ENCODE results near the gene ZSWIM5.
"Not testable (repeated sequence)": the region's sequence is repeated elsewhere in the genome, so short reads cannot be mapped to it uniquely, and the experiment has no call there.

ZSWIM5 gene

DNA sequence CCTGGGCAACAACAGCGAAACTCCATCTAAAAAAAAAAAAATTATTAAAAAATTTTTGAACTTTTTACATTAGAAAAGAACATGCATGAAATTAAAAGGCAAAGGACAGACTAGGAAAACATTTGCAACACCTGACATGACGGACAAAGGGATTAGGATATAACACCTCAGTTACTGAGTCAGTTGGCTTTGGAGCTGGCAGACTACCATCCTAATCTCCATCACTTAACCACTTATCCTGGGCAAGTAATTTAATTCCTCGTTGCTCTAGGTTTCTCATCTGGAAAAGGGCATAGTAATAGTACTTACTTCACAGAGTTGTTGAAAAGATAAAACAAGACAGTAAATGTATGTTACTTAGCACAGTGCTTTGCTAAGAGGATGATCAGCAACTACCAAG lies 207.2 kb downstream of the ZSWIM5 start:
- no peak for DNase-seq

DNA sequence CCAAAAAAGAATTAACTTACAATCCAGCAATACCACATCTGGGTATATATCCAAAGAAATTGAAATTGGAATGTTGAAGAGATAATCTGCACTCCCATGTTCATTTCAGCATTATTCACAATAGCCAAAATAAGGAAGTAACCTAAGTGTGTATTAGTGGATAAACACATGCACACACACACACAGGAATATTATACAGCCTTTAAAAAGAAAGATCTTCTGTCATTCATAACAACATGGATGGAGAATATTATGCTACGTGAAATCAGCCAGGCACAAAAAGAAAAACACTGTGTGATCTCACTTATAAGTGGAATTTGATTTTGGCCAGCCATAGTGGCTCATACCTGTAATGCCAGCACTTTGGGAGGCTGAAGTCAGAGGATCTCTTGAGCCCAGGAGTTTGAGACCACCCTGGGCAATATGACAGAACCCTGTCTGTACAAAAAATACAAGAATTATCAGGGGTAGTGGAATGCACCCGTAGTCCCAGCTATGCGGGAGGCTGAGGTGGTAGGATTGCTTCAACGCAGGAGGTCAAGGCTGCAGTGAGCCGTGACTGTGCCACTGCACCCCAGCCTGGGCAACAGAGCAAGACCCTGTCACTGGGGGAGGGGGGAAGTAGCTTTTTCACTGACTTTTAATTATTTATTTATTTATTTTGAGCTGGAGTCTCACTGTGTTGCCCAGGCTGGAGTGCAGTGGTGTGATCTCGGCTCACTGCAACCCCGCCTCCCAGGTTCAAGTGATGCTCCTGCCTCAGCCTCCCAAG lies 210.8 kb downstream of the ZSWIM5 start:
- DNase-seq = no peak

DNA sequence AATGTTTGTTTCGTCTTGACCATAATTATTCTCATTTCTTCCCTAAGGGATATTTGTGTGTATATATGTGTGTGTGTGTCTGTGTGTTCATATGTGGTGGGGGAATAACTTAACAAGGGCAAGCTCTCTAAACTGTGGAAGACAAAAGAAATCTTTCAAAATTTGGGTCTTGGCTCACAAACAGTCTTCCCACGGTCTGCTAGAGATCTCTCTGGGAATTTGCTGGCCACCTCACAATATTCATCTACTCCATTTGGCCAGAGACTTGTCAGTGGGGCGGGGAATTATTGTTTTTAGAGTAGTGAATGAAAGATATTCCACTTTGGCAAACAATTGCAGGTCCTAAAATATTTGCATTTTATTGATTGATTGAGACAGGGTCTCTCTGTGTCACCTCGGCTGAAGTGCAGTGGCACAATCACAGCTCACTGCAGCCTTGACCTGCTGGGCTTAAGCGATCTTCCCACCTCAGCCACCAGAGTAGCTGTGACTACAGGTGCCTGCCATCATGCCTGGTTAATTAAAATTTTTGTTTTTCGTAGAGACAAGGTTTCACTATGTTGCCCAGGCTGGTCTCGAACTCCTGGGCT lies 212.0 kb downstream of the ZSWIM5 start:
- DNase-seq = no peak

DNA sequence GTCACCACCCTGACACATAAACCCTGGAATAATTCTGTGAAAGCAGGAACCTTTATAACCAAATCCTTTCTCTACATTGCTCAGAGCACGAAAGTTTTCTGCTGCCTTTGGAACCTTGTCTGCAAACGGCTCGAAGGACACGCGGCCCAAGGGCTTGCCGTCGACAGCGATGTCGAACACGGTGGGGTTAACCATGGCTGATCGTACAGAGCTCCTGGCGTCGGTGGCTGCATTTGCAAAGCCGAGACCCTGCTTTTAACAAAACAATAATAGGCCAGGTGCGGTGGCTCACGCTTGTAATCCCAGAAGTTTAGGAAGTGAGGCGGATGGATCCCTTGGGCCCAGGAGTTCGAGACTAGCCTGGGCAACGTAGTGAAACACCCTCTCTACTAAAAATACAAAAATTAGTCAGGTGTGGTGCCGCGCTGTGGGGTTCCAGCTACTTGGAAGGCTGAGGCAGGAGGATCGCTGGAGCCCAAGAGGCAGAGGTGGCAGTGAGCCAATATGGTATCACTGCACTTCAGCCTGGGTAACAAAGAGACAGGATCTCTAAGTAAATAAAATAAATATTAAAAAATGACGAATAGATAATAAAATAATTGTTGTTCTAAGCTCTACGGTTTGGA lies 217.8 kb downstream of the ZSWIM5 start:
- DNase-seq = no peak

DNA sequence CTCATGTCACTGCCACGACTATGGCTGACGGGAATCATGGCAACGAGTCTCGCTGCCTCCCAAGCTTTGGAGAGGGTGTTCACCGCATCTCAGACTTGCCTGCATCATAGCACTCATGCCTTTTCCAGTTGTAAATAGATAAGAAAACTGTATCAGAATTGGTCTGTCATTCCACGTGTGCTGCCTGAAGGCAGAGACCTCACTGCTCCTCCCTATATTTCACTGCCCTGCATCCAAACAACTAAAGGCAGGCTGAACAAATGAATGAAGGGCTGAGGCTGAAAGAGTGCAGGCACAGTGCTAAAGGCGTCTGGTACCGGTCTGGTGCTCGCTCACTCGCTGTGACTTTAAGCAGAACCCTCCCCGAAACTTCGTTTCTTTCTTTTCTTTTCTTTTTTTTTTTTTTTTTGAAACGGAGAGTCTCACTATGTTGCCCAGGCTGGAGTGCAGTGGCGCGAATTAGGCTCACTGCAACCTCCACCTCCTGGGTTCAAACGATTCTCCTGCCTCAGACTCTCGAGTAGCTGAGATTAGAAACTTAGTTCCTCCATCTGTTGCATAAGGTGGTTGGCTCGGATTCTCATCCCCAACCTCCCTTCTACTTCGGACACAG lies 220.6 kb downstream of the ZSWIM5 start:
- DNase-seq = no peak

DNA sequence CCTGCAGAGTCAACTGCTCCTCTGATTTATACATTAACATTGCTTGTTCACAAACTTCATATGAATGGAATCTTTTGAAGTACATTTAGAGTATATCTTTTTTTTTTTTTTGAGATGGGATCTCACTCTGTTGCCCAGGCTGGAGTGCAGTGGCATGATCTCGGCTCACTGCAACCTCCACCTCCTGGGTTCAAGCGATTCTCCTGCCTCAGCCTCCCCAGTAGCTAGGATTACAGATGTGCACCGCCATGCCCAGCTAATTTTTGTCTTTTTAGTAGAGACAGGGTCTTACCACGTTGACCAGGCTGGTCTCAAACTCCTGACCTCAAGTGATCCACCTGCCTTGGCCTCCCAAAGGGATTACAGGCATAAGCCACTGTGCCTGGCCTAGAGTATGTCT lies 229.0 kb downstream of the ZSWIM5 start:
- not testable (repeated sequence) for DNase-seq

DNA sequence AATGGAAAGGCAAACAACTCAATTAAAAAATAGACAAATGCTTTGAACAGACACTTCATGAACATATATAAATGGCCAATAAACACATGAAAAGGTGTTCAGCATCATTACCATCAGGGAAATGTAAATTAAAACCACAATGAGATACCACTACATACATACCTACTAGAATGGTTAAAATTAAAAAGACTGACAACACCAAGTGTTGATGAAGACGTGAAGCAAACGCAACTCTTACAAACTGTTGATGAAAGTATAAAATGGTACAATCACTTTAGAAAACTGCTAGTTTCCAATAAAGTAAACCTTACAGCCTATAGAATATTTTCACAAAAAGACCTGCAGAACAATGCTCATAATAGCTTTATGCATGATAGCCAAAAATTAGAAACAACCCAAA lies 230.2 kb downstream of the ZSWIM5 start:
- no peak for DNase-seq

DNA sequence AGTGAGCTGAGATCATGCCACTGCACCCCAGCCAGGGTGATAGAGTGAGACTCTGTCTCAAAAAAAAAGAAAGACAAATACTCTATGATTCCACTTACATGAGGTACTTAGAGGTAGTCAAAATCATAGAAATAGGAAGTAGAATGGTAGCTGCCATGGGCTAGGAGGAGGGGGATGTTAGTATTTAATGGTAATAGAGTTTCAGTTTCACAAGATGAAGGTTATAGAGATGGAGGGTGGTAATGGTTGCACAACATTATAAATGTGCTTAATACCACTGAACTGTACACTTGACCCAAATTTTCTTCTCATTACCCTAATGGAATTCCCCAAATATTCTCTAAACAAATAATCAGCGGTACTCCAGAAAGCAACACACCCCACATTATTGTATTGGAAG lies 232.8 kb downstream of the ZSWIM5 start:
- DNase-seq = no peak

DNA sequence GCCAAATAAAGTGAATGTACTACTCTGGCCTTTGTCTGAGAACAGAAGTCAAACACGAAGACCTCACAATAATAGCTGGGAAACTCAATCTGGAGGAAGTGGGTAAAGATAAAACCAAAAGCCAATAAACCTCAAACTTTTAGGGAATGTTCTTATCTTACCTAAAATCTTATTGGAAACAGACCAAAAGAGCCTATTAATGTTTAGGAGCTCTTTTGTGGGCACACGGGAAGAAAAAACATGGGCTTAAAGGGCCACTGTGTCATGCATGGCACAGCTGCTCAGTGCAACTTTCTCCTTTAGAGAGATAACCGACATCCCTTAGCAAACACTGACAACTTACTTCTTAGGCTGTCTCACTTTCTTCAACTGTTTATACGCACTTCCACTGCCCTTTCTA lies 236.1 kb downstream of the ZSWIM5 start:
- DNase-seq = no peak

Measured in CD4-positive, alpha-beta T cell treated with Interleukin-17A for 1 hour (primary cell).